Psoas muscle (tissue), 8 donors: ENCODE data around the gene HEPACAM. TPM values are rescaled to one million over a fixed set of nuclear protein-coding genes. Genes with fewer than 3 reads are reported as not detected.

Experiments
- ATAC-seq, 4 donors: fragments of 200-7000 bp; cut with Tn5 transposase; one replicate each; pipeline ENCODE4 v1.9.1; 2020; ENCODE audit warnings: moderate library complexity in 3 of 4, mild to moderate bottlenecking in 2 of 4
- DNase-seq, 2 donors: peaks; one replicate each; pipeline ENCODE4 v3.0.0-alpha.2; 2020
- H3K27ac ChIP-seq: fragments of 200-600 bp; one replicate; pipeline ENCODE4 v1.8.0; 2022
- H3K27me3 ChIP-seq, 3 donors: fragments of 200-600 bp in 1 of 3; one replicate each; pipeline versions ENCODE4 v1.6.1 to v1.8.0; 2013 to 2022; ENCODE audit warnings: low read length in 2 of 3, mild to moderate bottlenecking in 2 of 3, moderate library complexity in 1 of 3; ENCODE audit not compliant: insufficient read depth in 3 of 3
- H3K36me3 ChIP-seq, 2 donors: fragments of 200-600 bp in 1 of 2; one replicate each; pipeline versions ENCODE4 v1.6.1 to v1.8.0; 2013 to 2022; ENCODE audit warnings: low read depth in 1 of 2, mild to moderate bottlenecking in 1 of 2, moderate library complexity in 1 of 2; ENCODE audit not compliant: insufficient read depth in 1 of 2
- H3K4me1 ChIP-seq: fragments of 200-600 bp; one replicate; pipeline ENCODE4 v1.8.0; 2022
- H3K4me3 ChIP-seq: fragments of 200-600 bp; one replicate; pipeline ENCODE4 v1.8.0; 2022; ENCODE audit warnings: mild to moderate bottlenecking
- H3K9me3 ChIP-seq: fragments of 200-600 bp; one replicate; pipeline ENCODE4 v1.8.0; 2022
- WGBS, 3 donors: extraction: QIAGEN DNeasy Blood & Tissue Kit; methylation state at CpG; one replicate each; pipeline versions ENCODE4 v1.1.6 to v1.1.7; 2013; 5-methylcytosine and 5-hydroxymethylcytosine counted together
- intact Hi-C, 2 donors: fragments of 100-400 bp; cut with DNase I; formaldehyde crosslinking; loops; one replicate each; pipeline versions ENCODE4 v1.11.0 to v1.14.2; 2022
- polyA plus RNA-seq, 3 donors: library from polyadenylated mRNA; stranded (reverse); fragments of 200-250 nt; gene quantifications; one replicate each; pipeline ENCODE4 v1.2.3, GENCODE V29; 2013
- total RNA-seq, 4 donors: library from RNA; stranded (reverse); fragmentation: NEBNext Ultra II Directional in 2 of 4; extraction: Animal tissue kit (Norgen Biotek cat#: 25700) in 2 of 4; gene quantifications; one replicate each; pipeline versions ENCODE4 v1.2.1 to v1.2.4, GENCODE V29; 2021 to 2023
- TF ChIP-seq, protein P1 (sequence below): fragments of 200-600 bp; IDR thresholded peaks from one replicate; pipeline ENCODE4 v1.8.0; 2022; ENCODE audit warnings: antibody characterized with exemption
- donor health status: healthy with polysubstance abuse.
- donor health status: DM: no; HTN: no; CAD: no; lungs with moderate emphysema.
- donor health status: Bipolar disorder and iron deficiency.
- donor health status: healthy.
- donor health status: DM: yes; HTN: yes; CAD: no.
- donor health status: DM: no; HTN: no; CAD: no.
- donor health status: DM: no; HTN: no; CAD: no.
- donor health status: DM: yes; HTN: yes; CAD: no.

The HEPACAM gene
- total and polyA plus RNA-seq, 7 donors, result 0.05 to 0.25 (median 0.07) TPM; not detected in 2

DNA sequence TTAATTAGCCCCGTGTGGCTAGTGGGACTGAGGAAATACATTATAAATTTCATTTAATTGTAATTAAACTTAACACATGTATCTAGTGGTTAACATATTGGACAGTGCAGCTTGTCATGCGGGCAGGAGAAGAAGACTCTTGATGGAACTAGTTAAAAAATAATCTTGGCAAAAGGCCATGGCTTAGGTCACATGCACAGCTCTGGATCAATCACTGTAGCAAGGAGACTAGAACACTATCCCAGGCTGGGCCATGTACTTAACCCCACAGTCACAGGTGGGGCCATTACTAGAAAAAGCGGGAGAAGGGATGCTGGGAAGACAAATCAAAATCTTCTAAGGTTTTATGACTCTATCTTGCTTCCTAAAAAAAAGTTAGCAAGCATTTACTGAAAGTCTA is 8.7 kb upstream of the HEPACAM start:
- ATAC-seq (no peak), DNase-seq (no peak)
- Histone ChIP-seq H3K36me3 (no peaks in the 10 kb centered on the region), H3K27ac (no peak overlapping the region), H3K27me3 (no peaks in the 10 kb centered on the region), H3K4me3 (no peak overlapping the region), H3K4me1 (no peaks in the 10 kb centered on the region), H3K9me3 (no peaks in the 10 kb centered on the region)
- intact Hi-C loops, result no loop called here
- 78 to 85% (median 81%) methylated on average over 3 of the region's 3 CpGs for WGBS, 3 donors
- TF ChIP-seq, protein P1, sequence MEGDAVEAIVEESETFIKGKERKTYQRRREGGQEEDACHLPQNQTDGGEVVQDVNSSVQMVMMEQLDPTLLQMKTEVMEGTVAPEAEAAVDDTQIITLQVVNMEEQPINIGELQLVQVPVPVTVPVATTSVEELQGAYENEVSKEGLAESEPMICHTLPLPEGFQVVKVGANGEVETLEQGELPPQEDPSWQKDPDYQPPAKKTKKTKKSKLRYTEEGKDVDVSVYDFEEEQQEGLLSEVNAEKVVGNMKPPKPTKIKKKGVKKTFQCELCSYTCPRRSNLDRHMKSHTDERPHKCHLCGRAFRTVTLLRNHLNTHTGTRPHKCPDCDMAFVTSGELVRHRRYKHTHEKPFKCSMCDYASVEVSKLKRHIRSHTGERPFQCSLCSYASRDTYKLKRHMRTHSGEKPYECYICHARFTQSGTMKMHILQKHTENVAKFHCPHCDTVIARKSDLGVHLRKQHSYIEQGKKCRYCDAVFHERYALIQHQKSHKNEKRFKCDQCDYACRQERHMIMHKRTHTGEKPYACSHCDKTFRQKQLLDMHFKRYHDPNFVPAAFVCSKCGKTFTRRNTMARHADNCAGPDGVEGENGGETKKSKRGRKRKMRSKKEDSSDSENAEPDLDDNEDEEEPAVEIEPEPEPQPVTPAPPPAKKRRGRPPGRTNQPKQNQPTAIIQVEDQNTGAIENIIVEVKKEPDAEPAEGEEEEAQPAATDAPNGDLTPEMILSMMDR, result no peak

DNA sequence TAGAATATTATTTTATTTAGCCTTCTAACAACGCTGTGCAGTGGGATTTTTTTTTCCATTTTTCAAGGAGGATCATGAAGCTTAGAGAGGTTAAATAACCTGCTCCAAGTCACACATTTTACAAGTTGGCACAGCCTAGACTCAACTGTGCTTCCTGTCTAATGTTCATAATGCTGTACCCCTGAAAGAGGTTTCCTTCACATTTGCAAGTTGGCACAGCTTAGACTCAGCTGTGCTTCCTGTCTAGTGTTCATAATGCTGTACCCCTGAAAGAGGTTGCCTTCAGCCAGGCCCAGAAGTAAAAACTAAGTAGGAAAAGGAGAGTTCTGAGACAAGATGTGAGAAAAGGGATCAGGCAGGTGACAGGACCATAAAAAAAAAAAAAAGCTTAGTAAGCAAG is 7.9 kb upstream of the HEPACAM start:
- H3K4me3 ChIP-seq, result no peak overlapping the region
- H3K9me3 ChIP-seq, result no peaks in the 10 kb centered on the region
- H3K27ac ChIP-seq, result no peak overlapping the region
- no peak for ATAC-seq
- TF ChIP-seq, protein P1, result no peak
- intact Hi-C loops, result no loop called here
- WGBS, 3 donors, result 23 to 33% (median 28%) methylated on average over 1 of the region's 1 CpG
- no peak for DNase-seq
- no peaks in the 10 kb centered on the region for H3K36me3 ChIP-seq
- no peaks in the 10 kb centered on the region for H3K4me1 ChIP-seq
- H3K27me3 ChIP-seq, result no peaks in the 10 kb centered on the region

DNA sequence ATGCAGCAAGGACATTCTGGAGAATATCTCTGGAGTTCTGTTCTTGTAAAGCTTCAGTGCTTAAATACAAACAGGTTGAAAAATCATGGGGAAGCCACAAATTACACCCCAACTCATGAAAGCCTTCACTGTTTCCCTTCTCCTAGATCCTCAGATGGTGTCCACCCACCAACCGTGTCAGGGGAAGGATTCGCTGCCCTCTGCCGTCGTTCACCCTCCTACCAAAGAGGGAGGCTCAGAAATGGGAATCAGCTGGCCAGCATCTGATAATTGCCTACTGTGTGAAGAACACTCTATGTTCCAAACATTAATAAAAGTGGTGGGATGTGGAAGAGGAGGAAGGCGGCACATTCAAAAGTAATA is 7.4 kb upstream of the HEPACAM start:
- ATAC-seq (no peak), DNase-seq (no peak)
- Histone ChIP-seq H3K9me3 (no peaks in the 10 kb centered on the region), H3K4me3 (no peak overlapping the region), H3K36me3 (no peaks in the 10 kb centered on the region), H3K4me1 (no peaks in the 10 kb centered on the region), H3K27me3 (no peaks in the 10 kb centered on the region), H3K27ac (no peak overlapping the region)
- intact Hi-C loops, result no loop called here
- WGBS, 3 donors, result 48 to 54% (median 50%) methylated on average over 5 of the region's 5 CpGs
- TF ChIP-seq, protein P1, result no peak

DNA sequence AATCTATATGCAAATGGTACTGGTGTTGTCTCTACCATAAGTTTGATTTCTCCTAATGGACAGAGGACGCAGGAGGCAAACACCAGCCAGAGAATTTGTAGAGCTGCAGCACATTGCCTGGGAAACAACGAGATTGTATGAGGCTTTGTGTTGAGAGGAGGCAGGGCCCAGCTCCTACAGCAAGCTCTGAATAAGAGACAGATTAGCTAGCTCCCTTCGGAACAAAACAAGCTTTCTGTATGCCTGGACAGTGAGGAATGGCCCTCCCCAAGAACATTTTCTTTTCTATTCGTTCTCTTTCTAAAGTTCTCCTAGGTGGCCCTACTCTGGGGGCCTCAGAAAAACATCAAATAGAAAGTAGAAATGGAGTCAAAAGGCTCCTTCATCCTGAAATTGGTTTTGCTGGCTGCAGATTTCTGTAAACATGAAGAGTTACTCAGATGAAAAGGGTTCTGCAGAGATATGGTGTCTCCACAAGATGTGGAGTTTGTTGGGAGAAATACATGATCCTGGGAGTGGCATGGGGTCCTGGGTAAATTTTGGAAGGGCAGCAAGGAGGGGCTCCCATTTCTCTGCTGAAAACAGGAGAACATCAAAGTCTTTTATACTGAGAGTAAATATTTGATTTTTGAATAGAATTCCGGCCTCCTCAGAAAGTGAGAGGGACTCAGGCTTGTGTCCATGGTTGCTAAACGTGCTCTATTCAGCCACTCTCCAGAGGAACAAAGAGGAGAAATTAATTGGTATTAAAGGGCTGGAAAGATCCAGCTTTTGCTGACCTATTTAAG is 6.8 kb upstream of the HEPACAM start:
- Histone ChIP-seq H3K36me3 (no peaks in the 10 kb centered on the region), H3K27ac (no peak overlapping the region), H3K9me3 (no peaks in the 10 kb centered on the region), H3K4me3 (no peak overlapping the region), H3K27me3 (no peaks in the 10 kb centered on the region), H3K4me1 (no peaks in the 10 kb centered on the region)
- TF ChIP-seq, protein P1, result no peak
- WGBS, 3 donors, result 69 to 76% (median 70%) methylated on average over 6 of the region's 6 CpGs
- DNase-seq (no peak), ATAC-seq (no peak)
- intact Hi-C loops, result no loop called here

DNA sequence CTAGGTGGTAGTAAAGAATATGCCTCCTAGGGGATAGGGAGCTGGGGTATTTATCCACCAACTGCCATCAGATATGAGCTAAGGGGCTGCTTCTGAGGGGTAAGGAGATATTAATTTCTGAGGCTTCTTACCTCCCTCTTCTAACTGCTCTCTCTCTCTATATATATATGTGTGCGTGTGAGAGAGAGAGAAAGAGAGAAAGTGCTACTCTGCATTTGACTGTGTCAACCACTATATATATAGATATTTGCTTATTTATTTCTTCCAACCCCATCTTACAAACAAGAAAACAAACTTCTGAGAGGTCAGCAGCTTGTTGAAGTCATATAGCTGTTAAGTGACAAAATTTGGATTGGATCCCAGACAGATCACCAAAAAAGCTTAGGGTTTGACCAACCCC is 5.9 kb upstream of the HEPACAM start:
- no peak overlapping the region for H3K27ac ChIP-seq
- WGBS, 3 donors, result 100% methylated on average over 1 of the region's 1 CpG
- TF ChIP-seq, protein P1, result no peak
- H3K4me3 ChIP-seq, result no peak overlapping the region
- DNase-seq (no peak), ATAC-seq (no peak)
- intact Hi-C loops, result no loop called here
- no peaks in the 10 kb centered on the region for H3K27me3 ChIP-seq
- no peaks in the 10 kb centered on the region for H3K36me3 ChIP-seq
- no peaks in the 10 kb centered on the region for H3K4me1 ChIP-seq
- H3K9me3 ChIP-seq, result no peaks in the 10 kb centered on the region
